Fibroblast of the conjunctiva (primary cell): Measurements from ENCODE around the gene ZC3H14.

Source experiments
- DNase-seq: peaks from one replicate; pipeline ENCODE4 v3.0.0-alpha.2; 2010; ENCODE audit warnings: low read depth

ZC3H14 gene

DNA sequence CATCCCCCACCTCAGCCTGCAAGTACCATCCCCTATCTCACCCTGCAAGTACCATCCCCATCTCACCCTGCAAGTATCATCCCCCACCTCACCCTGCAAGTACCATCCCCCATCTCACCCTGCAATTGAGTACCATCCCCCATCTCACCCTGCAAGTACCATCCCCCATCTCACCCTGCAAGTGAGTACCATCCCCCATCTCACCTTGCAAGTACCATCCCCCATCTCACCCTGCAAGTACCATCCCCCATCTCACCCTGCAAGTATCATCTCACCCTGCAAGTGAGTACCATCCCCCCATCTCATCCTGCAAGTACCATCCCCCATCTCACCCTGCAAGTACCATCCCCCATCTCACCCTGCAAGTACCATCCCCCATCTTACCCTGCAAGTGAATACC, 45.0 kb downstream of the ZC3H14 start:
- no peak for DNase-seq

GRCh38 chr14:88611878-88612277, 49.0 kb downstream of the ZC3H14 start:
- no peak for DNase-seq

GRCh38 chr14:88612981-88613380, 50.1 kb downstream of the ZC3H14 start:
- DNase-seq = no peak

DNA sequence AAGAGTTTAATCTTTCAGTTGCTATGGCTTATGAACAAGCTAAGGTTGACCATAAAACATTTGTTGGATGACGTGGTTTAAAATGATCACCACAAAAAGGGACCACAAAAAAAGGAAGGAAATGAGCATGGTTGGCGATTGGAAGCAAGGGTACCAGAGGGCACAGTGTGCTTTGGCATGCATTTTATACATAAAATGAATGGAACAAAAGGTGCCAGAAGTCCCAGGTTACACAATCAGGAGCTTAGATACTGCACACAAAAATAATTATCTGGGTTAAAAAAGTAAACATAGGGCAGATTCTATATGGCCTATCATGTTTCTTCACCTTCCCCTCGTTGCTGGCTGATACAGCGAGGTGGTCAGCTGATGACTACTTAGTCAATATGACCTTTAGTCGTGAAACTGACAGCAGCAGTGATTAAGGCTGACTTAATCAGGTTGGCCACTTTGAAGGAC, 50.7 kb downstream of the ZC3H14 start:
- no peak for DNase-seq

GRCh38 chr14:88614218-88614907, 51.5 kb downstream of the ZC3H14 start:
- DNase-seq = peak; percentile 29

- DNase-seq = no peak
Measured at GRCh38 chr14:88616697-88617096, 53.9 kb downstream of the ZC3H14 start.

DNA sequence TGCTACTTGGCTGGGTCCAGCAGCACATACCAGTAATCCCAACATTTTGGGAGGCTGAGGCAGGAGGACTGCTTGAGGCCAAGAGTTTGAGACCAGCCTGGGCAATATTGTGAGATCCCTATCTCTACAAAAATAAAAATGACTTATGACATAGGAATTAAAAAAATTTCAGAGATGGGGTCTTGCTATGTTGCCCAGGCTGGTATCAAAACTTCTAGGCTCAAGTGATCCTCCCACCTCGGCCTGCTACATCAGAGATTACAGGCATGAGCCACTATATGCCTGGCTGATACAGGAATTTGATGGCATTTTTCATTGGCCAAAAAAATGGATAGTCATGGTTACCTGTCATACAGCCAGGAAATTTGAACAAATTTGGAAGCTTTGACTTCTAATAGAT, 54.6 kb downstream of the ZC3H14 start:
- DNase-seq = no peak

- DNase-seq = no peak
Measured at GRCh38 chr14:88618476-88618875, 55.6 kb downstream of the ZC3H14 start.

- no peak for DNase-seq
Measured at GRCh38 chr14:88621100-88621499, 58.3 kb downstream of the ZC3H14 start.

DNA sequence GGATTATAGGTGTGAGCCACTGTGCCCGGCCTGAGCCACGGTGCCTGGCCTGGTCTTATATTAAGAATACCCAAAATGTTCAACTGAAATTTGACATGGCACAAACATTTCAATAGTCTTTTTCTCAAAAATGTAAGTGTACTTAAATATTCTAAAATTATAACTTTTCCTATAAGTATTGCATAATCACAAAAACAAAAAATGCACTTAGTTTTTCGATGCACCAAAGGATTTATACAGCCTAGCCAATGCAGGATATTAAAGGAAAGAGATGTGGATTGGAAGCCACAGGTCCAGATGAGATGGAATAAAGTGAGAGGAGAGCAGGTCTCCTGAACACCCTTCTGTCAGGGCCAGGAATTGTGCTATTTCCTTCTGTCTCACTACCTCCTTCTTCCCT, 62.8 kb downstream of the ZC3H14 start:
- no peak for DNase-seq

GRCh38 chr14:88628033-88628432, 65.2 kb downstream of the ZC3H14 start:
- DNase-seq = no peak

DNA sequence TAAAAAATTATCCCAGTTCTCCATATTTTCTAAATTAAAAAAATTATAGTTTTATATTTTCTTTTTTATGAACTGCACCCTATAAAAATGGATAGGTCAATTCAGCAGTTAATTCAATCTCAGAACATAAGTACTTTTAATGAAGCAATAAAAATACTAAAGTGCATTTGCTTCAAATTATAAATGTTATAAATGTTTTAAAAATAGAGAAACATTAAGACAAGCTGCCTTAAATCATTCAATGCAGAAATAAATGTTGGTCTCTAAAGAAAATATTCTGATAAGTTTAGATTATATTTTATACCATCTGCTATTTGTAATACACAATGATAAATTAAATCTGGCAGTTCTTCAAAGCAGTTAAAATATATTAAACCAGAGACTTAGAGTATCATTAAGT, 65.6 kb downstream of the ZC3H14 start:
- no peak for DNase-seq

- DNase-seq = no peak
Measured at GRCh38 chr14:88630565-88630964, 67.7 kb downstream of the ZC3H14 start.

DNA sequence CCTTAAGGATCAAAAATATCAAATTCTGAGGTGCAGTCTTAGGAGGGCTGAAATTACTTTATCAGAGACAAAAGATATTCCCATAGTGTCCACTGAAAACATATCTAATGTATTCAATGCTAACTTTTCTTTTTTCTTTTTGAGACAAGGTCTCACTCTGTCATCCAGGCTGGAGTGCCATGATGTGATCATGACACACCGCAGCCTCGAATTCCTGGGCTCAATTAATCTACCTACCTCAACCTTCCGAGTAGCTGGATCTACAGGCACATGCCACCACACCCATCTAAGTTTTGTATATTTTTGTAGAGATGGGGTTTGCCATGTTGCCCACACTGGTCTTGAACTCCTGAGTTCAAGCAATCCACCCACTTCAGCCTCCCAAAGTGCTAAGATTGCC, 68.3 kb downstream of the ZC3H14 start:
- no peak for DNase-seq

- no peak for DNase-seq
Measured at GRCh38 chr14:88632512-88632911, 69.7 kb downstream of the ZC3H14 start.

DNA sequence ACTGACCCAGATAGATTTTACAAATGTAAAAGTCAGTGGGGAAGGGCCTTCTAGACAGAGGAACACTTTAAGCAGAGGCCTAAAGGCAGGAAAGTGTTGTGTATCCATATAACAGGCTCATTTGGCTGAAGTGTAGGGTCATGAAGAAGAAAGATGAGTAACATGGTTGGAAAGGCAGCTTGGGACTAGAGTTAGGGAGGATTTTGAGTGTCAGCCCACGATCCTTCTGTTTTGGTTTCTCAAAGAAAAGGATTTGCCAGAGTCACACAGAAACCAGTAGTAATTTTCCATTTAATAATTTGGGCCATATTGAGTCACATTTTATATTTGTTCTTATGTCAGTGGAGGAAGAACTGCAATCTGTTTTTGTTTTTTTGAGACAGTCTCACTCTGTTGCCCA, 76.4 kb downstream of the ZC3H14 start:
- DNase-seq = no peak

DNA sequence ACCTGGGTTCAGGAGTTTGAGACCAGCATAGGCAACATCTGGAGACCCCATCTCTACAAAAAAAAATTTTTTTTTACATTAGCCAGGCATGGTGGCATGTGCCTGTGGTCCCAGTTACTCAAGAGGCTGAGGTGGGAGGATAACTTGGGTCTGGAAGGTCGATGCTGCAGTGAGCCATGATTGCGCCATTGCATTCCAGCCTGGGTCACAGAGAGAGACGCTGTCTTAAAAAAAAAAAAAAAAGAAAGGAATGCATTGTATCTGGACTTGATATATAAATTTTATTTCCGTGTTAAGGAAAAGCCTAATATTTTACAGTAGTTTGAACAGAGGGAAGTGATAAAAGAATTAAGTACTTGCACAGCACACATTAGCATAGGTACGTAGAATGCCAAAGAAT, 97.2 kb downstream of the ZC3H14 start:
- DNase-seq = no peak

GRCh38 chr14:88667555-88668273, 104.9 kb downstream of the ZC3H14 start:
- peak; percentile 67 for DNase-seq

DNA sequence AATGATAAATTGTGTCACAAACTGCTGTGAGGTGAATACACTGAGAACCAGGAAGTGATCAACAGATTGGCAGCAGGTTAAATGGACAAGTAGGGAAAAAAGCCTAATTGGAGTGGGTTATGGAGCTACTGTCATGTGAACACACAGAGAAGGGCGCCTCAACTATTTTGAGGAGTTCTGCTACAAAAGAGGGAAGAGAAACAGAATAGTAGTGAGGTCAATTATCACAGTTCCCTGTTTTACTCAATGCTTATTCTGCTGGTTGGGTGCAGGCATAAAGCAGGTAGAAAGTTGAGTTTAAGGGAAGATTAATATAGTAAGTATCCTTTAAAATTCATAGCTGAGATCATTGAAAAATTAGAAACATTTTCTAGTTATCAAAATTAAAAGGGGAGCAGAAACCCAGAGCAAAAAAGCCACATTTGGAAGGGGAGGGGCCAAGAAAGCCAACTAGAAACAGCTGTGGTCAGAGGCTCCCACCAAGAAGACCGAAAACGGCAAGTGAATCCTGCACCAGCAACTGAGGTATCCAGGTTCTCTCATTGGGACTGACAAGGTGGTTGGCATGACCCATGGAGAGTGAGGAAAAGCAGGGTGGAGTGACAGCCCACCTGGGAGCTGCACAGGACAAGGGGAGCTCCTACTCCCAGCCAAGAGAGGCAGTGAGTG, 105.7 kb downstream of the ZC3H14 start:
- DNase-seq = no peak

- no peak for DNase-seq
Measured at GRCh38 chr14:88669346-88669745, 106.5 kb downstream of the ZC3H14 start.
